CD14-positive monocyte (primary cell): ENCODE data around the gene FHIT. TPM values are rescaled to one million over a fixed set of nuclear protein-coding genes. Genes with fewer than 3 reads are reported as not detected.

Experiments used
- DNase-seq, 3 donors: peaks; one replicate each; pipeline ENCODE4 v3.0.0-alpha.2; 2011 to 2022
- H2AFZ ChIP-seq: 2 replicates; pipeline ENCODE4 v1.6.0; 2012; ENCODE audit warnings: mild to moderate bottlenecking, low read depth, low read length, inconsistent platforms; ENCODE audit not compliant: insufficient read depth, poor library complexity, severe bottlenecking
- H3K27ac ChIP-seq, 2 donors: 1 replicate in 1 of 2; 2 replicates in 1 of 2; pipeline ENCODE4 v1.5.1; 2012 to 2013; ENCODE audit warnings: low read length in 2 of 2, control low read depth in 1 of 2, inconsistent platforms in 1 of 2, low read depth in 1 of 2, mild to moderate bottlenecking in 1 of 2
- H3K27me3 ChIP-seq, 2 donors: one replicate each; pipeline versions ENCODE4 v1.6.0 to v1.6.1; 2011 to 2013; ENCODE audit warnings: low read length in 2 of 2; ENCODE audit not compliant: control insufficient read depth in 2 of 2, insufficient read depth in 2 of 2
- H3K36me3 ChIP-seq, 2 donors: replicated peaks in 1 of 2; 1 replicate in 1 of 2; 2 replicates in 1 of 2; pipeline versions ENCODE4 v1.5.1 to v1.6.1; 2012 to 2013; ENCODE audit warnings: low read length in 2 of 2, control low read depth in 1 of 2, inconsistent platforms in 1 of 2, mild to moderate bottlenecking in 1 of 2; ENCODE audit not compliant: insufficient read depth in 2 of 2, control insufficient read depth in 1 of 2
- H3K4me1 ChIP-seq, 2 donors: 1 replicate in 1 of 2; 2 replicates in 1 of 2; pipeline versions ENCODE4 v1.5.1 to v1.6.1; 2012 to 2013; ENCODE audit warnings: low read length in 2 of 2, control low read depth in 1 of 2, inconsistent platforms in 1 of 2, mild to moderate bottlenecking in 1 of 2, moderate library complexity in 1 of 2; ENCODE audit not compliant: insufficient read depth in 2 of 2, control insufficient read depth in 1 of 2
- H3K4me2 ChIP-seq: replicated peaks from 2 replicates; pipeline ENCODE3; 2012; ENCODE audit warnings: low read length, moderate library complexity, mild to moderate bottlenecking; ENCODE audit not compliant: poor library complexity, severe bottlenecking; ENCODE audit errors: extremely low read depth
- H3K4me3 ChIP-seq, 3 experiments: fragments of 200-600 bp in 1 of 3; sonication (generic) in 1 of 3; replicated peaks in 1 of 3; 1 replicate in 2 of 3; 2 replicates in 1 of 3; pipeline ENCODE4 v1.5.1; 2011 to 2013; ENCODE audit warnings: low read length in 3 of 3, mild to moderate bottlenecking in 3 of 3, control low read depth in 2 of 3, low read depth in 2 of 3, inconsistent platforms in 1 of 3, moderate library complexity in 1 of 3
- H3K79me2 ChIP-seq: 2 replicates; pipeline ENCODE4 v1.6.0; 2012; ENCODE audit warnings: mild to moderate bottlenecking, control low read depth, inconsistent platforms, low read length, moderate library complexity; ENCODE audit not compliant: insufficient read depth
- H3K9ac ChIP-seq: 2 replicates; pipeline ENCODE4 v1.6.0; 2017; ENCODE audit warnings: low read length, mild to moderate bottlenecking; ENCODE audit not compliant: insufficient read depth, poor library complexity, severe bottlenecking
- H3K9me3 ChIP-seq, 2 donors: replicated peaks in 1 of 2; 1 replicate in 1 of 2; 2 replicates in 1 of 2; pipeline versions ENCODE4 v1.5.1 to v1.6.1; 2012 to 2013; ENCODE audit warnings: low read length in 2 of 2, control low read depth in 1 of 2; ENCODE audit not compliant: control insufficient read depth in 1 of 2, insufficient read depth in 1 of 2
- H4K20me1 ChIP-seq: 2 replicates; pipeline ENCODE4 v1.6.0; 2012; ENCODE audit warnings: mild to moderate bottlenecking, low read length, control low read depth, moderate library complexity; ENCODE audit not compliant: insufficient read depth
- H3K27ac Mint-ChIP-seq, 7 donors: one replicate each; pipeline ENCODE4 v1.8.0; 2020; ENCODE audit warnings: mild to moderate bottlenecking in 7 of 7, mixed read lengths in 7 of 7, moderate library complexity in 6 of 7, inconsistent platforms in 2 of 7
- H3K27me3 Mint-ChIP-seq, 3 donors: one replicate each; pipeline ENCODE4 v1.8.0; 2021 to 2022; ENCODE audit warnings: low read depth in 3 of 3, mild to moderate bottlenecking in 3 of 3, mixed read lengths in 3 of 3, moderate library complexity in 3 of 3, inconsistent platforms in 1 of 3
- H3K36me3 Mint-ChIP-seq, 2 donors: one replicate each; pipeline ENCODE4 v1.8.0; 2020; ENCODE audit warnings: mixed read lengths in 2 of 2, inconsistent platforms in 1 of 2, mild to moderate bottlenecking in 1 of 2
- H3K4me1 Mint-ChIP-seq: one replicate; pipeline ENCODE4 v1.8.0; 2020; ENCODE audit warnings: mild to moderate bottlenecking, mixed read lengths
- H3K4me3 Mint-ChIP-seq, 2 donors: one replicate each; pipeline ENCODE4 v1.8.0; 2020; ENCODE audit warnings: mild to moderate bottlenecking in 2 of 2, mixed read lengths in 2 of 2, moderate library complexity in 1 of 2
- H3K9me3 Mint-ChIP-seq, 7 donors: one replicate each; pipeline ENCODE4 v1.8.0; 2020 to 2022; ENCODE audit warnings: mixed read lengths in 7 of 7, mild to moderate bottlenecking in 6 of 7, moderate library complexity in 6 of 7, inconsistent platforms in 2 of 7
- WGBS: methylation state at CpG from one replicate; pipeline ENCODE4 v1.1.5; 2013; ENCODE audit warnings: missing lambda C conversion rate; ENCODE audit not compliant: insufficient coverage; 5-methylcytosine and 5-hydroxymethylcytosine counted together
- intact Hi-C, 2 donors: fragments of 100-400 bp; cut with micrococcal nuclease; formaldehyde crosslinking; loops; one replicate each; pipeline versions ENCODE4 v1.15.0 to v1.15.1; 2023
- polyA plus RNA-seq, 3 donors: library from polyadenylated mRNA; depleted of rRNA in 1 of 3; unstranded in 2 of 3; stranded (reverse) in 1 of 3; fragments of 300-500 nt in 2 of 3; fragments of >200 nt in 1 of 3; fragmentation: Illumina TruSeq in 2 of 3; gene quantifications; 1 replicate in 2 of 3; 2 replicates in 1 of 3; pipeline ENCODE4 v1.2.3, GENCODE V29; 2012 to 2021
- TF ChIP-seq, protein P1 (sequence below): fragments of 200-600 bp; IDR thresholded peaks from one replicate; pipeline ENCODE4 v1.8.0; 2022; ENCODE audit warnings: antibody characterized with exemption, mild to moderate bottlenecking

FHIT gene
- polyA plus RNA-seq, 3 donors = 1.7 to 3.4 (median 3.2) TPM

DNA sequence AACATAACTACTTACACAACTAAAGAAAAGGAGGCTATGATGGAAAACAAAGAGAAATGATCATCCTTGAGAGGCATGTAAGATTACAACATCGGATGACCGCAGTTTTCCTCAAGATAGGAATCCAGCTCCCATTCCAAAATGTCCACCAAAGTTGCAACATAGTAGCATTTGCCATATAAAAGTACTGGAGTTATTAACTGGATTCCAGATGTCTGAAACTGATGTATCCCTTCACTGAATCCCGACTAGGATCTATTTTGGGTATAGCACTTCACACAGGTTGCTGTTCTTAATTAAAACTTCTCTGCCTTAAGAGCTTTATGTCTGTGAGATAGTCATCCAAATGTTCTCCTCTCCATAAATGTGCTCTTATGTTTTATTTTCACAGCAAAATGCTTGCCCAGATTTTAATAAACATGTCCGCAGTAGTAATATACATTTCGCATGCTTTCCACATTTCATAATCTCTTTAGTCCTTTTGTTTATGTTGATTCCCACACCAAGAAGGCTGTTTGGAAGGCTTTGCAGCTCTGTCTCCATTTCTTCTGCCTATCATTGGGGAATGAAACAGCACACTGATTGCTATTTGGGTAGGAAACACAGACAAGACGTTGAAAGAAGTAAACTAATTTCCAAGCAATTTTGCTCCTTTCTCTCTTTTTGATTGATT lies 1484.9 kb downstream of the FHIT start:
- H3K4me1 ChIP-seq = no peaks in the 10 kb centered on the region
- intact Hi-C loops = no loop called here
- no peaks in the 10 kb centered on the region for H4K20me1 ChIP-seq
- no peaks in the 10 kb centered on the region for H3K36me3 Mint-ChIP-seq
- H3K27me3 ChIP-seq = no peaks in the 10 kb centered on the region
- H3K27ac ChIP-seq = no peak overlapping the region
- TF ChIP-seq, protein P1, sequence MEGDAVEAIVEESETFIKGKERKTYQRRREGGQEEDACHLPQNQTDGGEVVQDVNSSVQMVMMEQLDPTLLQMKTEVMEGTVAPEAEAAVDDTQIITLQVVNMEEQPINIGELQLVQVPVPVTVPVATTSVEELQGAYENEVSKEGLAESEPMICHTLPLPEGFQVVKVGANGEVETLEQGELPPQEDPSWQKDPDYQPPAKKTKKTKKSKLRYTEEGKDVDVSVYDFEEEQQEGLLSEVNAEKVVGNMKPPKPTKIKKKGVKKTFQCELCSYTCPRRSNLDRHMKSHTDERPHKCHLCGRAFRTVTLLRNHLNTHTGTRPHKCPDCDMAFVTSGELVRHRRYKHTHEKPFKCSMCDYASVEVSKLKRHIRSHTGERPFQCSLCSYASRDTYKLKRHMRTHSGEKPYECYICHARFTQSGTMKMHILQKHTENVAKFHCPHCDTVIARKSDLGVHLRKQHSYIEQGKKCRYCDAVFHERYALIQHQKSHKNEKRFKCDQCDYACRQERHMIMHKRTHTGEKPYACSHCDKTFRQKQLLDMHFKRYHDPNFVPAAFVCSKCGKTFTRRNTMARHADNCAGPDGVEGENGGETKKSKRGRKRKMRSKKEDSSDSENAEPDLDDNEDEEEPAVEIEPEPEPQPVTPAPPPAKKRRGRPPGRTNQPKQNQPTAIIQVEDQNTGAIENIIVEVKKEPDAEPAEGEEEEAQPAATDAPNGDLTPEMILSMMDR = no peak
- H3K4me2 ChIP-seq = no peak overlapping the region
- no peak overlapping the region for H3K27ac Mint-ChIP-seq
- H3K9ac ChIP-seq = no peak overlapping the region
- H3K9me3 ChIP-seq = no peaks in the 10 kb centered on the region
- DNase-seq = no peak
- H3K27me3 Mint-ChIP-seq = peaks cover 0 to 4% (median 0%) of the 10 kb centered on the region in 3 donors
- no peaks in the 10 kb centered on the region for H3K9me3 Mint-ChIP-seq
- H3K4me1 Mint-ChIP-seq = no peaks in the 10 kb centered on the region
- no peaks in the 10 kb centered on the region for H3K79me2 ChIP-seq
- no peak overlapping the region for H3K4me3 ChIP-seq
- no peak overlapping the region for H3K4me3 Mint-ChIP-seq
- H2AFZ ChIP-seq = no peak overlapping the region
- WGBS = no CpG with 5 or more reads among the region's 6 CpGs
- H3K36me3 ChIP-seq = no peaks in the 10 kb centered on the region

DNA sequence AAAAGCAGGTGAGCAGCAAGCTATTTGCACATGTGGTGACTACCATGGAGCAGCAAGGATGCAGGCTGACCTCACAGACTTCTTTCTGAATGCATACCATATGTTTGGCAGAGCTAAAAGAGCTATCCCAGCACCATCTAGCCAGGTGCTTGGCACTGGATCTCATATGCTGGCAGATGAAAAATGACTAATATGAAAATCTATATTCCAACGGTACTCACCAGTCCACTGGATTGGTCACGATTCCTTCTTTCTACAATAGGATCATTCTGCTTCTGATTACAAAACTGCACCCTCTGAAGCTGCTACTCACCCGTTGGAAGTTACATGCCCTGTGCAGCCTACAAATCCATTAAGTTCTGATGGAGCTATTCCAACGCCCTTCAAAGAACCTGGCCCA lies 1487.1 kb downstream of the FHIT start:
- peaks cover 0 to 1% (median 0%) of the 10 kb centered on the region in 7 donors for H3K9me3 Mint-ChIP-seq
- intact Hi-C loops = no loop called here
- H3K27me3 ChIP-seq = no peaks in the 10 kb centered on the region

More for the DNA sequence above, 1487.1 kb downstream of the FHIT start:
- H3K4me1 ChIP-seq = no peaks in the 10 kb centered on the region
- Mint-ChIP-seq H3K27ac (no peak overlapping the region), H3K27me3 (no peaks in the 10 kb centered on the region), H3K4me3 (no peak overlapping the region), H3K36me3 (no peaks in the 10 kb centered on the region), H3K4me1 (no peaks in the 10 kb centered on the region)
- no peak overlapping the region for H3K4me2 ChIP-seq
- DNase-seq = no peak
- H3K9ac ChIP-seq = no peak overlapping the region
- no peaks in the 10 kb centered on the region for H3K9me3 ChIP-seq
- no peak overlapping the region for H2AFZ ChIP-seq
- H3K27ac ChIP-seq = no peak overlapping the region
- 96% methylated on average over 4 of the region's 4 CpGs for WGBS
- TF ChIP-seq, protein P1 = no peak
- H3K36me3 ChIP-seq = no peaks in the 10 kb centered on the region
- no peaks in the 10 kb centered on the region for H4K20me1 ChIP-seq
- H3K4me3 ChIP-seq = no peak overlapping the region
- no peaks in the 10 kb centered on the region for H3K79me2 ChIP-seq
